HG03354 (cell line): ENCODE results near the gene P2RX7.
A peak's percentile ranks its signal among the peaks of the same experiment; 100 is the strongest.
"Not testable (repeated sequence)": the region's sequence is repeated elsewhere in the genome, so short reads cannot be mapped to it uniquely, and the experiment has no call there.

Experiments used
- ATAC-seq: cut with Tn5 transposase; IDR thresholded peaks from one replicate; pipeline ENCODE4 v1.9.1; 2021; ENCODE audit warnings: mild to moderate bottlenecking; ENCODE audit not compliant: unreplicated experiment, poor library complexity, severe bottlenecking

P2RX7 gene

GRCh38 chr12:121223292-121224285, 90.9 kb downstream of the P2RX7 start:
- peak; percentile 45 for ATAC-seq

- ATAC-seq: no peak
These were observed 91.9 kb downstream of the P2RX7 start for GRCh38 chr12:121224591-121224990.

DNA sequence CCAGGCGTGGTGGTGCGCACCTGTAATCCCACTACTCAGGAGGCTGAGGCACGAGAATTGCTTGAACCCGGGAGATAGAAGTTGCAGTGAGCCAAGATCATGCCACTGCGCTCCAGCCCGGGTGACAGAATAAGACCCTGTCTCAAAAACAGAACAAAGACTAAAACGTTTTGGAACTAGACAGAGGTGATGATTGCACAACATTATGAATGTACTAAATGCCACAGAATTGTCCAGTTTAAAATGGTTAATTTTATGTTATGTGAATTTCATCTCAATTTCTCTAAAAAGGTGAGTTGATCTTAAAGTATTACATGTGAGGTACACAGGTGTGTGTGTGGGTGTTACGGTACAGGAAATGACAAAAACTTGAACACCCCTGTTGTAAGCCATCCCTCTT, 93.7 kb downstream of the P2RX7 start:
- no peak for ATAC-seq

DNA sequence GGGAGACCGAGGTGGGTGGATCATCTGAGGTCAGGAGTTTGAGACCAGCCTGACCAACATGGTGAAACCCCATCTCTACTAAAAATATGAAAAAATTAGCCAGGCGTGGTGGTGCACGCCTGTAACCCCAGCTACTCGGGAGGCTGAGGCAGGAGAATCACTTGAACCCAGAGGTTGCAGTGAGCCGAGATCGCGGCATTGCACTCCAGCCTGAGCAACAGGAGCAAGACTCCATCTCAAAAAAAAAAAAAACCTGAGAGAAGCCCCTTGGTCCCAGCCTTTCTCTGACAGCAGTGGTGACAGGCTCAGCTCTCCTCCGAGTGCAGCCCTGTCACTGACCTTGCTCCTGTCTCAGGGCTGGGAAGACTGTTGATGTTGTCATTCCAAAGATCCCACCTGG, 94.2 kb downstream of the P2RX7 start:
- ATAC-seq: not testable (repeated sequence)

DNA sequence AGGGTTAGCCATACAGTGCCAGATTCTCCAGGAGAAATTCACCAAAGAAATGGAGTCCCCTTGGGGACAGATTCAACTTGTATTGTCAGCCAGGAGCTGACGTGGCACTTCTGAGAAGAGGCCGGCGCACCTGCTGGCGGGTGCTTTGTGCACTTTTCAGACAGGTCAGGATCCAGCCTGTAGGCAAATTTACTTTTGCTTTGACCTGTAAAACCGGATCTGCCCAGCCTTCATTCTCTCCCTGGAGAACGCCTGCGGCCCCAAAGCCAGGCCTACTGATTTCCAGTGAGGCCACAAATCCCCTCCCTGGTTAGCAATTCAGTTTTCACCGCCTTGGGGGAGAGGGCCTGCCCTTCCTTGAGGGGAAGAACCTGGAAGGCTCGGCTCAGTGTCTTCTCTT, 94.6 kb downstream of the P2RX7 start:
- peak; percentile 67 for ATAC-seq

DNA sequence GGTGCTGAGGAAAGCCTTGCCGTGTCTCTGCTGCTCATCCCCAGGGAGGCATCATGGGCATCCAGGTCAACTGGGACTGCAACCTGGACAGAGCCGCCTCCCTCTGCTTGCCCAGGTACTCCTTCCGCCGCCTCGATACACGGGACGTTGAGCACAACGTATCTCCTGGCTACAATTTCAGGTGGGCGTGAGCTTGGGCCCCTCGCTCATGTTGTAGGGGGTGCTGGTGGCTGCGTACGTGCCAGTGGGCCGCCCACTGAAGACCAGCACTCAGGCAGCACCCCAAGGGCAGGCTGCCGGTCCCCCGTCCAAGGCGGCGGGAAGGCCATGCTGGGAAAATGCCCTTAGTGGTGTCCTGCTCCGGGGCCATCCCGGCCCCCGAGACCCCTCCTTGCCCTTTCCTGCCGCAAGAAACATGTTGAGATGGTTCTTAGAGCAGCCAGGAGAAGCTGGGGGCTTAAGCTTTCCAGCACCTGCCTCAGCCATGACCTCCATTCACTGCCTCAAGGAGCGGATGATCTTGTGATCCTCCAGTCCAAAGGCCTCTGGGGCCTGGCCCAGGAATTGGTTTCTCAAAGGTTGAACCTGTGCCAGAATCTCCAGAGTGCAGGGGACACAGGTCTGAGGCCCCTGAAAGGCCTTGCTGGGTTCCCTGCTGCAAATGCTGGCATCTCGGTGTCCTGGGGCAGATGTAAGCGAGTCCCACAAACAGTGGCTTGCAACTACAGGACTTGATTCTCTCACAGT, 96.4 kb downstream of the P2RX7 start:
- no peak for ATAC-seq

- not testable (repeated sequence) for ATAC-seq
These were observed 97.3 kb downstream of the P2RX7 start for GRCh38 chr12:121229826-121230537.

- no peak for ATAC-seq
These were observed 97.8 kb downstream of the P2RX7 start for GRCh38 chr12:121230538-121230907.

DNA sequence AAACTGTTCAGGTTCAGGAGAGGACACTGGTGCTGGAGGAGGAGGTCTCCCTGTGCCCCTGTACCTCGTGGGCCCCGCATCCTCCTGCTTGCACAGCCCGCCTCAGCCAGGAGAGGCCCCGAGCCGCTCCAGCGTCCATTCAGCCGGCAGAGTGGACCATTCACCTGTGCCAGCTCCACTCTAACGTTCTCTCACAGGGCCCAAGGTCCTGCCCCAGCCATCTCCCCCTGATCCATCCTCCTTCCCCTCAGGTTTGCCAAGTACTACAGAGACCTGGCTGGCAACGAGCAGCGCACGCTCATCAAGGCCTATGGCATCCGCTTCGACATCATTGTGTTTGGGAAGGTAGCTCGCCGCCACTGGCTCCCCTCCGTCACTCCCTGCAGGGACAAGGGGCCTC, 99.5 kb downstream of the P2RX7 start:
- no peak for ATAC-seq

GRCh38 chr12:121232977-121233627, 100.4 kb downstream of the P2RX7 start:
- ATAC-seq: no peak

DNA sequence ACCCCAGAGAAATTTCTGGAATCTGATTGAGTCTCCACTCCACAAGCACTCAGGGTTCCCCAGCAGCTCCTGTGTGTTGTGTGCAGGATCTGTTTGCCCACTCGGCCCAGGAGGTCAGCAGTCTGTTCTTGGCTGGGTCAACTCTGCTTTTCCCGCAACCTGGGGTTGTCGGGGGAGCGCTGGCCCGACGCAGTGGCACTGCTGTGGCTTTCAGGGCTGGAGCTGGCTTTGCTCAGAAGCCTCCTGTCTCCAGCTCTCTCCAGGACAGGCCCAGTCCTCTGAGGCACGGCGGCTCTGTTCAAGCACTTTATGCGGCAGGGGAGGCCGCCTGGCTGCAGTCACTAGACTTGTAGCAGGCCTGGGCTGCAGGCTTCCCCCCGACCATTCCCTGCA, 100.9 kb downstream of the P2RX7 start:
- no peak for ATAC-seq

GRCh38 chr12:121236776-121237175, 104.1 kb downstream of the P2RX7 start:
- ATAC-seq: no peak

DNA sequence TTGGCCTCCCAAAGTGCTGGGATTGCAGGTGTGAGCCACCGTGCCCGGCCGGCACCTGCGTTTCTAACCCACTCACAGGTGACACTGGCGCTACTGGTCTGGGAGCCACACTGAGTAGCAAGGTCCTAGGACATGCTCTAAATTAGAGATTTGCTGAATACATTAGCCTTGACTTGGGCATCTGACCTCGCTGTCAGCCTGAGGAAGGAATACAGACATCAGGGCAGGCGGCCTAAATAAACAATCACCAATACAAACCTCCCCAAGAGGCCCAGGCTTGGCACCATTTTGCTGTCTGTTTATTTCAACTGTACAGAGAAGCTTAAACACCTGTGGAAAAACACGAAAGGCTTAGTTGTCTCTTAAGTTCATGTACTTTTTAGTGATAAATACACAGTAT, 104.7 kb downstream of the P2RX7 start:
- no peak for ATAC-seq
